ENCODE data around the gene MTR.

The MTR gene

GRCh38 chr1:236830116-236830515, 35.0 kb downstream of the MTR start:
- no peak for DNase-seq (ENCODE audit: low read depth, low spot score)
- Histone ChIP-seq H3K36me3 (ENCODE audit: insufficient read depth, insufficient read length, low read length) (peaks cover 61% of the 10 kb centered on the region), H3K4me1 (ENCODE audit: insufficient read depth, insufficient read length) (no peaks in the 10 kb centered on the region), H3K27me3 (ENCODE audit: insufficient read depth, insufficient read length) (no peaks in the 10 kb centered on the region), H3K9ac (ENCODE audit: insufficient read length, low read depth) (no peak overlapping the region), H3K4me3 (ENCODE audit: insufficient read length, low read depth) (no peak overlapping the region), H3K9me3 (ENCODE audit: insufficient read depth, low read length) (no peaks in the 10 kb centered on the region)
- TF ChIP-seq SUZ12 (IDR thresholded peaks at IDR 0.05; ENCODE audit: extremely low read depth, insufficient read depth, insufficient read length) (no peak), ZNF274 (IDR thresholded peaks at IDR 0.05; ENCODE audit: low read depth, low read length) (no peak), YY1 (IDR thresholded peaks at IDR 0.05; ENCODE audit: insufficient read depth, insufficient read length) (no peak)

GRCh38 chr1:236830560-236830959, 35.5 kb downstream of the MTR start:
- Histone ChIP-seq H3K9me3 (ENCODE audit: insufficient read depth, low read length) (no peaks in the 10 kb centered on the region), H3K9ac (ENCODE audit: insufficient read length, low read depth) (no peak overlapping the region), H3K27me3 (ENCODE audit: insufficient read depth, insufficient read length) (no peaks in the 10 kb centered on the region), H3K4me3 (ENCODE audit: insufficient read length, low read depth) (no peak overlapping the region), H3K36me3 (ENCODE audit: insufficient read depth, insufficient read length, low read length) (peaks cover 63% of the 10 kb centered on the region), H3K4me1 (ENCODE audit: insufficient read depth, insufficient read length) (no peaks in the 10 kb centered on the region)
- DNase-seq (ENCODE audit: low read depth, low spot score): no peak
- TF ChIP-seq YY1 (IDR thresholded peaks at IDR 0.05; ENCODE audit: insufficient read depth, insufficient read length) (no peak), ZNF274 (IDR thresholded peaks at IDR 0.05; ENCODE audit: low read depth, low read length) (no peak), SUZ12 (IDR thresholded peaks at IDR 0.05; ENCODE audit: extremely low read depth, insufficient read depth, insufficient read length) (no peak)

- TF ChIP-seq YY1 (IDR thresholded peaks at IDR 0.05; ENCODE audit: insufficient read depth, insufficient read length) (no peak), ZNF274 (IDR thresholded peaks at IDR 0.05; ENCODE audit: low read depth, low read length) (no peak), SUZ12 (IDR thresholded peaks at IDR 0.05; ENCODE audit: extremely low read depth, insufficient read depth, insufficient read length) (no peak)
- peaks cover 71% of the 10 kb centered on the region for H3K36me3 ChIP-seq (ENCODE audit: insufficient read depth, insufficient read length, low read length)
- no peaks in the 10 kb centered on the region for H3K9me3 ChIP-seq (ENCODE audit: insufficient read depth, low read length)
- H3K4me1 ChIP-seq (ENCODE audit: insufficient read depth, insufficient read length): no peaks in the 10 kb centered on the region
- no peaks in the 10 kb centered on the region for H3K27me3 ChIP-seq (ENCODE audit: insufficient read depth, insufficient read length)
- no peak overlapping the region for H3K9ac ChIP-seq (ENCODE audit: insufficient read length, low read depth)
- no peak for DNase-seq (ENCODE audit: low read depth, low spot score)
- H3K4me3 ChIP-seq (ENCODE audit: insufficient read length, low read depth): no peak overlapping the region
Observed at GRCh38 chr1:236833575-236833974, 38.5 kb downstream of the MTR start.

- Histone ChIP-seq H3K36me3 (ENCODE audit: insufficient read depth, insufficient read length, low read length) (peaks cover 72% of the 10 kb centered on the region), H3K9ac (ENCODE audit: insufficient read length, low read depth) (no peak overlapping the region), H3K9me3 (ENCODE audit: insufficient read depth, low read length) (no peaks in the 10 kb centered on the region), H3K4me1 (ENCODE audit: insufficient read depth, insufficient read length) (no peaks in the 10 kb centered on the region), H3K4me3 (ENCODE audit: insufficient read length, low read depth) (no peak overlapping the region), H3K27me3 (ENCODE audit: insufficient read depth, insufficient read length) (no peaks in the 10 kb centered on the region)
- DNase-seq (ENCODE audit: low read depth, low spot score): no peak
- TF ChIP-seq SUZ12 (IDR thresholded peaks at IDR 0.05; ENCODE audit: extremely low read depth, insufficient read depth, insufficient read length): no peak
Observed at GRCh38 chr1:236834876-236835275, 39.8 kb downstream of the MTR start.

GRCh38 chr1:236835491-236835890, 40.4 kb downstream of the MTR start:
- Histone ChIP-seq H3K36me3 (ENCODE audit: insufficient read depth, insufficient read length, low read length) (peaks cover 72% of the 10 kb centered on the region), H3K27me3 (ENCODE audit: insufficient read depth, insufficient read length) (no peaks in the 10 kb centered on the region), H3K4me3 (ENCODE audit: insufficient read length, low read depth) (no peak overlapping the region), H3K4me1 (ENCODE audit: insufficient read depth, insufficient read length) (no peaks in the 10 kb centered on the region), H3K9ac (ENCODE audit: insufficient read length, low read depth) (no peak overlapping the region), H3K9me3 (ENCODE audit: insufficient read depth, low read length) (no peaks in the 10 kb centered on the region)
- DNase-seq (ENCODE audit: low read depth, low spot score): no peak
- no peak for TF ChIP-seq YY1 (IDR thresholded peaks at IDR 0.05; ENCODE audit: insufficient read depth, insufficient read length)

- no peaks in the 10 kb centered on the region for H3K27me3 ChIP-seq (ENCODE audit: insufficient read depth, insufficient read length)
- H3K4me3 ChIP-seq (ENCODE audit: insufficient read length, low read depth): no peak overlapping the region
- DNase-seq (ENCODE audit: low read depth, low spot score): no peak
- peaks cover 66% of the 10 kb centered on the region for H3K36me3 ChIP-seq (ENCODE audit: insufficient read depth, insufficient read length, low read length)
- no peaks in the 10 kb centered on the region for H3K4me1 ChIP-seq (ENCODE audit: insufficient read depth, insufficient read length)
- H3K9me3 ChIP-seq (ENCODE audit: insufficient read depth, low read length): no peaks in the 10 kb centered on the region
- no peak for TF ChIP-seq SUZ12 (IDR thresholded peaks at IDR 0.05; ENCODE audit: extremely low read depth, insufficient read depth, insufficient read length)
- TF ChIP-seq YY1 (IDR thresholded peaks at IDR 0.05; ENCODE audit: insufficient read depth, insufficient read length): no peak
- no peak for TF ChIP-seq ZNF274 (IDR thresholded peaks at IDR 0.05; ENCODE audit: low read depth, low read length)
- H3K9ac ChIP-seq (ENCODE audit: insufficient read length, low read depth): no peak overlapping the region
Observed at GRCh38 chr1:236836157-236836556, 41.1 kb downstream of the MTR start.

- Histone ChIP-seq H3K9ac (ENCODE audit: insufficient read length, low read depth) (no peak overlapping the region), H3K36me3 (ENCODE audit: insufficient read depth, insufficient read length, low read length) (peaks cover 58% of the 10 kb centered on the region), H3K4me1 (ENCODE audit: insufficient read depth, insufficient read length) (no peaks in the 10 kb centered on the region), H3K9me3 (ENCODE audit: insufficient read depth, low read length) (no peaks in the 10 kb centered on the region), H3K4me3 (ENCODE audit: insufficient read length, low read depth) (no peak overlapping the region), H3K27me3 (ENCODE audit: insufficient read depth, insufficient read length) (no peaks in the 10 kb centered on the region)
- no peak for TF ChIP-seq ZNF274 (IDR thresholded peaks at IDR 0.05; ENCODE audit: low read depth, low read length)
- TF ChIP-seq YY1 (IDR thresholded peaks at IDR 0.05; ENCODE audit: insufficient read depth, insufficient read length): no peak
- no peak for TF ChIP-seq SUZ12 (IDR thresholded peaks at IDR 0.05; ENCODE audit: extremely low read depth, insufficient read depth, insufficient read length)
- DNase-seq (ENCODE audit: low read depth, low spot score): no peak
Observed at GRCh38 chr1:236837115-236837514, 42.0 kb downstream of the MTR start.

GRCh38 chr1:236837897-236838296, 42.8 kb downstream of the MTR start:
- Histone ChIP-seq H3K27me3 (ENCODE audit: insufficient read depth, insufficient read length) (no peaks in the 10 kb centered on the region), H3K36me3 (ENCODE audit: insufficient read depth, insufficient read length, low read length) (peaks cover 58% of the 10 kb centered on the region), H3K4me1 (ENCODE audit: insufficient read depth, insufficient read length) (no peaks in the 10 kb centered on the region), H3K9me3 (ENCODE audit: insufficient read depth, low read length) (no peaks in the 10 kb centered on the region), H3K9ac (ENCODE audit: insufficient read length, low read depth) (no peak overlapping the region), H3K4me3 (ENCODE audit: insufficient read length, low read depth) (no peak overlapping the region)
- TF ChIP-seq ZNF274 (IDR thresholded peaks at IDR 0.05; ENCODE audit: low read depth, low read length) (no peak), YY1 (IDR thresholded peaks at IDR 0.05; ENCODE audit: insufficient read depth, insufficient read length) (no peak)
- DNase-seq (ENCODE audit: low read depth, low spot score): no peak
